GM18508 (cell line): ENCODE measurements around the gene PTPRD.
"Not testable (repeated sequence)": the region's sequence is repeated elsewhere in the genome, so short reads cannot be mapped to it uniquely, and the experiment has no call there.

Source experiments
- ATAC-seq: cut with Tn5 transposase; IDR thresholded peaks from one replicate; pipeline ENCODE4 v1.9.1; 2021; ENCODE audit warnings: moderate number of reproducible peaks; ENCODE audit not compliant: insufficient read depth, unreplicated experiment

The PTPRD gene

GRCh38 chr9:9426454-9426853 is 1186.3 kb downstream of the PTPRD start:
- ATAC-seq: not testable (repeated sequence)

- no peak for ATAC-seq
These were observed 1200.6 kb downstream of the PTPRD start for GRCh38 chr9:9412241-9412640.

GRCh38 chr9:9410736-9411135 is 1202.1 kb downstream of the PTPRD start:
- ATAC-seq: no peak

- ATAC-seq: no peak
These were observed 1212.8 kb downstream of the PTPRD start for GRCh38 chr9:9399982-9400381.

- no peak for ATAC-seq
These were observed 1216.3 kb downstream of the PTPRD start for GRCh38 chr9:9396518-9396917.

- ATAC-seq: no peak
These were observed 1217.3 kb downstream of the PTPRD start for GRCh38 chr9:9395539-9395938.

GRCh38 chr9:9392755-9393154 is 1220.0 kb downstream of the PTPRD start:
- no peak for ATAC-seq

GRCh38 chr9:9389904-9390303 is 1222.9 kb downstream of the PTPRD start:
- ATAC-seq: no peak

- ATAC-seq: no peak
These were observed 1225.2 kb downstream of the PTPRD start for GRCh38 chr9:9387511-9388115.

- no peak for ATAC-seq
These were observed 1250.5 kb downstream of the PTPRD start for GRCh38 chr9:9362332-9362731.

GRCh38 chr9:9352877-9353481 is 1259.8 kb downstream of the PTPRD start:
- no peak for ATAC-seq

- no peak for ATAC-seq
These were observed 1271.6 kb downstream of the PTPRD start for GRCh38 chr9:9341203-9341602.

- ATAC-seq: no peak
These were observed 1275.7 kb downstream of the PTPRD start for GRCh38 chr9:9337129-9337528.

- no peak for ATAC-seq
These were observed 1286.1 kb downstream of the PTPRD start for GRCh38 chr9:9326749-9327148.

- ATAC-seq: no peak
These were observed 1293.8 kb downstream of the PTPRD start for GRCh38 chr9:9319007-9319406.

GRCh38 chr9:9310743-9311142 is 1302.1 kb downstream of the PTPRD start:
- not testable (repeated sequence) for ATAC-seq

GRCh38 chr9:9305600-9305999 is 1307.2 kb downstream of the PTPRD start:
- no peak for ATAC-seq

GRCh38 chr9:9299134-9299533 is 1313.7 kb downstream of the PTPRD start:
- no peak for ATAC-seq

GRCh38 chr9:9286001-9286400 is 1326.8 kb downstream of the PTPRD start:
- no peak for ATAC-seq

GRCh38 chr9:9284201-9284600 is 1328.6 kb downstream of the PTPRD start:
- ATAC-seq: no peak

GRCh38 chr9:9283159-9283986 is 1329.4 kb downstream of the PTPRD start:
- no peak for ATAC-seq
